Gastrocnemius medialis (tissue), 4 donors: ENCODE data around the gene PLXNB3. TPM values are rescaled to one million over a fixed set of nuclear protein-coding genes. Genes with fewer than 3 reads are reported as not detected.

Source experiments
- ATAC-seq, 2 donors: fragments of 150-250 bp; one replicate each; pipeline ENCODE4 v1.9.1; 2016
- DNase-seq, 2 donors: peaks; one replicate each; pipeline ENCODE4 v3.0.0-alpha.2; 2019
- H3K27ac ChIP-seq, 4 donors: fragments of 200-600 bp; sonication (generic); 1 replicate in 1 of 4; 2 replicates in 3 of 4; pipeline ENCODE4 v1.5.1; 2016 to 2018; ENCODE audit warnings: mild to moderate bottlenecking in 2 of 4, moderate library complexity in 1 of 4
- H3K27me3 ChIP-seq, 3 donors: fragments of 200-600 bp; sonication (generic) in 2 of 3; 1 replicate in 1 of 3; 2 replicates in 2 of 3; pipeline versions ENCODE4 v1.5.1 to v1.6.0; 2016 to 2019; ENCODE audit warnings: mild to moderate bottlenecking in 1 of 3, moderate library complexity in 1 of 3
- H3K36me3 ChIP-seq, 2 donors: fragments of 200-600 bp; sonication (generic) in 1 of 2; one replicate each; pipeline ENCODE4 v1.5.1; 2017 to 2018
- H3K4me1 ChIP-seq, 2 donors: fragments of 200-600 bp; sonication (generic) in 1 of 2; one replicate each; pipeline ENCODE4 v1.5.1; 2016 to 2017; ENCODE audit warnings: mild to moderate bottlenecking in 2 of 2
- H3K4me3 ChIP-seq, 4 donors: fragments of 200-600 bp; sonication (generic) in 3 of 4; 1 replicate in 1 of 4; 2 replicates in 3 of 4; pipeline ENCODE4 v1.5.1; 2016 to 2019; ENCODE audit warnings: mild to moderate bottlenecking in 2 of 4
- H3K9me3 ChIP-seq, 3 donors: fragments of 200-600 bp; sonication (generic) in 2 of 3; 1 replicate in 1 of 3; 2 replicates in 2 of 3; pipeline ENCODE4 v1.5.1; 2016 to 2019
- POLR2A ChIP-seq, 2 donors: fragments of 450-650 bp; IDR thresholded peaks; one replicate each; pipeline ENCODE4 v1.6.1; 2017; ENCODE audit warnings: antibody characterized with exemption in 2 of 2, mild to moderate bottlenecking in 2 of 2, moderate library complexity in 2 of 2
- in situ Hi-C, 4 donors: fragments of 200-750 bp; cut with MboI; loops; one replicate each; pipeline versions ENCODE4 v1.15.0 to v1.8.0; 2017; ENCODE audit warnings: low sequenced_read_pairs in 4 of 4
- intact Hi-C: fragments of 100-400 bp; cut with DNase I; formaldehyde crosslinking; loops from one replicate; pipeline ENCODE4 v1.15.1; 2023; ENCODE audit warnings: low total_unique reads
- total RNA-seq, 4 donors: library from RNA; depleted of rRNA; stranded (reverse); fragments of >200 nt; gene quantifications; one replicate each; pipeline versions ENCODE4 v1.1.0 to v1.2.3, GENCODE V29; 2016
- TF ChIP-seq, protein P1 (sequence below), 5 experiments: fragments of 450-650 bp in 3 of 5; fragments of 200-600 bp in 2 of 5; sonication (generic) in 2 of 5; IDR thresholded peaks in 4 of 5; conservative IDR thresholded peaks in 1 of 5; 1 replicate in 4 of 5; 2 replicates in 1 of 5; pipeline ENCODE4 v1.5.1; 2016 to 2019; ENCODE audit warnings: antibody characterized with exemption in 5 of 5, mild to moderate bottlenecking in 3 of 5, moderate library complexity in 3 of 5

PLXNB3 gene
- 1 to 10 TPM in 1 of 4 donors, under 1 TPM in 3; 0.10 to 1.1 (median 0.13) TPM for total RNA-seq

DNA sequence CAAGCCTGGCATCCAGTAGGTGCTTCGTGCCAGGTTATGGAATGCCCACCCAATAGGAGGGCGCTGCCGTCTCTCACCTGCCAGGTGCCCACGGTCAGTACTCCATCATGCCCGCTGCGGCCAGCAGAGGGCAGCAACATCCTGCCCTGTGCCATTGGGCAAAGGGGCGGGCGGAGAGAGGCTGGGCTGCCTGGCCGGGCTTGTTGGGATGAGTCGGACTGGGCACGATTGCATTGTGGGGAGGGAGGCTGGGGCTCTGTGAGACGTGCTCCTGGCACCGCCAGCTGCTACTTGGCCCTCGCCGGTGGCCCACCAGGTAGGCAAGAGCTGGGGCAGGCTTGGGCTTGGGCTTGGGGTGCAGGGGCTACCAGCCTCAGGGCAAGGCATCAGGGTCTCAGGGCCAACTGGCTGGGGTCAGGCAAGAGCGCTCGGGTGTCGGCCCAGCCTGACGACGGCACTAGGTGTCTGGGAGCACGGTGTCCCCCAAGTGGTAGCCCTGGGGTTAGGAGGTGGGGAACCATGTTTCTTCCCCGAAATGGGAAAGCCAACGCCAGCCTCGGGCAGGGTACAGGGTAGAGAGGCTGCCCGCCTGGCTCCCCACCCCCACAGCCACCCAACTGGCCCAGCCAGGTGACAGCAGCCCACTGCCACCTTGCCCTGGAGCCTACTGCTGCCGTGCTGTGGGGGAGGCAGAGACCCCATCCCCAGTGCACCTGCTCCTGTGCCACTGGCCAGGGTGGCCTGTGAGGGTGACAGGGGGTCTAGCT lies at the start of gene PLXNB3:
Gene PLXNB3 (plus strand): TSS at position 261 of the 767 bp plus-strand sequence. CDS start 1,287 bp downstream, outside the sequence.
- TF ChIP-seq, protein P1, sequence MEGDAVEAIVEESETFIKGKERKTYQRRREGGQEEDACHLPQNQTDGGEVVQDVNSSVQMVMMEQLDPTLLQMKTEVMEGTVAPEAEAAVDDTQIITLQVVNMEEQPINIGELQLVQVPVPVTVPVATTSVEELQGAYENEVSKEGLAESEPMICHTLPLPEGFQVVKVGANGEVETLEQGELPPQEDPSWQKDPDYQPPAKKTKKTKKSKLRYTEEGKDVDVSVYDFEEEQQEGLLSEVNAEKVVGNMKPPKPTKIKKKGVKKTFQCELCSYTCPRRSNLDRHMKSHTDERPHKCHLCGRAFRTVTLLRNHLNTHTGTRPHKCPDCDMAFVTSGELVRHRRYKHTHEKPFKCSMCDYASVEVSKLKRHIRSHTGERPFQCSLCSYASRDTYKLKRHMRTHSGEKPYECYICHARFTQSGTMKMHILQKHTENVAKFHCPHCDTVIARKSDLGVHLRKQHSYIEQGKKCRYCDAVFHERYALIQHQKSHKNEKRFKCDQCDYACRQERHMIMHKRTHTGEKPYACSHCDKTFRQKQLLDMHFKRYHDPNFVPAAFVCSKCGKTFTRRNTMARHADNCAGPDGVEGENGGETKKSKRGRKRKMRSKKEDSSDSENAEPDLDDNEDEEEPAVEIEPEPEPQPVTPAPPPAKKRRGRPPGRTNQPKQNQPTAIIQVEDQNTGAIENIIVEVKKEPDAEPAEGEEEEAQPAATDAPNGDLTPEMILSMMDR (IDR thresholded peaks at IDR 0.05 in 4 of 5, conservative IDR thresholded peaks at IDR 0.05 in 1 of 5), result peak; percentile 63 to 90 (median 82)
- TF ChIP-seq POLR2A (IDR thresholded peaks at IDR 0.05), result no peak
- Histone ChIP-seq H3K36me3 (no peaks in the 10 kb centered on the region), H3K4me3 (no peak within 1 kb of the TSS), H3K27ac (no peak within 1 kb of the TSS), H3K9me3 (no peaks in the 10 kb centered on the region), H3K4me1 (no peaks in the 10 kb centered on the region), H3K27me3 (no peaks in the 10 kb centered on the region)
- in situ Hi-C loops, result no loop called here
- DNase-seq (peak; percentile 41 to 68), ATAC-seq (peak; percentile 62 to 84)
- intact Hi-C loops, result loop anchor here (1.0 to 2.0 kb wide), 2 partner anchors 18 to 189 kb away; no protein-coding TSS in a partner anchor

GRCh38 chrX:153714256-153714655 lies 49.8 kb upstream of the PLXNB3 start:
- Histone ChIP-seq H3K36me3 (peaks cover 0 to 9% of the 10 kb centered on the region in 2 donors), H3K27ac (no peak overlapping the region), H3K4me3 (no peak overlapping the region), H3K27me3 (no peaks in the 10 kb centered on the region), H3K4me1 (peaks cover 5 to 9% of the 10 kb centered on the region in 2 donors), H3K9me3 (no peaks in the 10 kb centered on the region)
- intact Hi-C loops, result no loop called here
- ATAC-seq, result no peak
- in situ Hi-C loops, result no loop called here
- no peak for TF ChIP-seq POLR2A (IDR thresholded peaks at IDR 0.05)
- TF ChIP-seq, protein P1 (IDR thresholded peaks at IDR 0.05 in 4 of 5, conservative IDR thresholded peaks at IDR 0.05 in 1 of 5), result no peak
- DNase-seq, result no peak

DNA sequence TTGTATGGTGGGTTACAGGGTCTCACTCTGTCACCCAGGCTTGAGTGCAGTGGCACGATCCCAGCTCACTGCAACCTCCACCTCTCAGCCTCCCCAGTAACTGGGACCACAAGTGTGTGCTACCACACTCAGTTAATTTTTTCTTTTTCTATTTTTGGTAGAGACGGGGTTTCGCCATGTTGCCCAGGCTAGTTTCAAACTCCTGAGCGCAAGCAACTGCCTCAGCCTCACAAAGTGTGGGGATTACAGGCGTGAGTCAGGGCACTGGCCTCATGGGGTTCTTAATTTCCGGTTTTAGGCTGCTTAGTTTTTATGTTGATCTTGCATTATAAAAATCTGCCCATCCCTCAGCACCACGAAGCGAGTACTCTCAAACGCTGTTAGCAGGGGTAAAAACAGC lies 46.6 kb upstream of the PLXNB3 start:
- H3K36me3 ChIP-seq, result peaks cover 0 to 29% of the 10 kb centered on the region in 2 donors
- H3K27ac ChIP-seq, result no peak overlapping the region
- intact Hi-C loops (no loop called here), in situ Hi-C loops (no loop called here)
- TF ChIP-seq POLR2A (IDR thresholded peaks at IDR 0.05), result no peak
- TF ChIP-seq, protein P1 (IDR thresholded peaks at IDR 0.05 in 4 of 5, conservative IDR thresholded peaks at IDR 0.05 in 1 of 5), result no peak
- H3K9me3 ChIP-seq, result no peaks in the 10 kb centered on the region
- no peak overlapping the region for H3K4me3 ChIP-seq
- H3K4me1 ChIP-seq, result no peaks in the 10 kb centered on the region
- no peak for ATAC-seq
- H3K27me3 ChIP-seq, result no peaks in the 10 kb centered on the region
- DNase-seq, result no peak

- Histone ChIP-seq H3K36me3 (peaks cover 0 to 30% of the 10 kb centered on the region in 2 donors), H3K27me3 (no peaks in the 10 kb centered on the region), H3K4me3 (no peak overlapping the region), H3K27ac (no peak overlapping the region), H3K4me1 (peaks cover 7 to 11% of the 10 kb centered on the region in 2 donors), H3K9me3 (no peaks in the 10 kb centered on the region)
- DNase-seq (no peak), ATAC-seq (no peak)
- intact Hi-C loops (no loop called here), in situ Hi-C loops (no loop called here)
- TF ChIP-seq, protein P1 (IDR thresholded peaks at IDR 0.05 in 4 of 5, conservative IDR thresholded peaks at IDR 0.05 in 1 of 5), result no peak
These were observed 44.8 kb upstream of the PLXNB3 start for GRCh38 chrX:153719238-153719637.
